H1 (cell line): ENCODE measurements around the gene IL10RA.

Source experiments
- BRCA1 ChIP-seq: IDR thresholded peaks from 2 replicates; pipeline ENCODE4 v1.6.1; 2012; ENCODE audit warnings: low read depth, low read length, improper control_type of control experiment
- FOSL1 ChIP-seq: IDR thresholded peaks from 2 replicates; pipeline ENCODE4 v1.6.1; 2011; ENCODE audit warnings: mild to moderate bottlenecking, low read depth, low read length, moderate library complexity; ENCODE audit not compliant: insufficient read depth
- KDM1A ChIP-seq: fragments of 200-600, 300-600 bp; sonication (generic); IDR thresholded peaks from 2 replicates; pipeline ENCODE4 v1.7.1; 2016; ENCODE audit warnings: mild to moderate bottlenecking, low read length, borderline replicate concordance
- POLR2A ChIP-seq, 2 experiments: IDR thresholded peaks; 1 replicate in 1 of 2; 2 replicates in 1 of 2; pipeline ENCODE4 v1.6.1; 2011; ENCODE audit warnings: low read depth in 2 of 2, low read length in 2 of 2, mild to moderate bottlenecking in 2 of 2; ENCODE audit errors: control extremely low read depth in 1 of 2
- POLR2AphosphoS5 ChIP-seq: IDR thresholded peaks from 2 replicates; pipeline ENCODE4 v1.6.1; 2011; ENCODE audit warnings: low read depth, low read length
- POU5F1 ChIP-seq: IDR thresholded peaks from 2 replicates; pipeline ENCODE4 v1.6.1; 2011; ENCODE audit warnings: low read depth, mild to moderate bottlenecking, low read length, moderate library complexity
- TF ChIP-seq, protein P1 (sequence below), 3 experiments: IDR thresholded peaks; 1 replicate in 2 of 3; 2 replicates in 1 of 3; pipeline versions ENCODE4 v1.5.1 to v1.6.1; 2011; ENCODE audit warnings: low read length in 3 of 3, mild to moderate bottlenecking in 3 of 3, inconsistent platforms in 2 of 3, low read depth in 1 of 3, moderate library complexity in 1 of 3; ENCODE audit not compliant: insufficient read depth in 1 of 3; ENCODE audit errors: control extremely low read depth in 1 of 3

DNA sequence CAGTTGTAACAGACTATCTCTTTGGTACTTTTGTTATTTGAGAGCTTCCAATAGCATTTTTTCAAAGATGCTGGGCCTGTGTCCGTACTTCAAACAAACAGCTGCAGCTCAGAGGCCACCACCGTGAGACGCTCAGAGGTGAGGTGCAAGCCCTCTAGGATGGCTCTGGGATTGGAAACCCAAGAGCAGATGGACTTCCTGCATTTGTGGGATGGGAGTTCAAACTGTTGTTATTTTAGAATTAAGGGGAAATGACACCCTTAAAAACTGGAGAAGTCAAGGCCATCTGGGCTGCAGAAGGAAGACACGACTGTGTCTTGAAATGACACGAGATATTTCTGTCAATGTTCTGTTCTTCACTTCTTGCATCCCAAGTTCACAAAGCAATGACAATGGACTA lies 9.2 kb upstream of the IL10RA start:
- TF ChIP-seq KDM1A (no peak), POU5F1 (no peak), BRCA1 (no peak), FOSL1 (no peak), POLR2AphosphoS5 (no peak), POLR2A (IDR thresholded peaks at IDR 0.05; ENCODE audit: control extremely low read depth in 1 of 2, low read depth in 2 of 2, low read length in 2 of 2) (no peak)
- TF ChIP-seq, protein P1, sequence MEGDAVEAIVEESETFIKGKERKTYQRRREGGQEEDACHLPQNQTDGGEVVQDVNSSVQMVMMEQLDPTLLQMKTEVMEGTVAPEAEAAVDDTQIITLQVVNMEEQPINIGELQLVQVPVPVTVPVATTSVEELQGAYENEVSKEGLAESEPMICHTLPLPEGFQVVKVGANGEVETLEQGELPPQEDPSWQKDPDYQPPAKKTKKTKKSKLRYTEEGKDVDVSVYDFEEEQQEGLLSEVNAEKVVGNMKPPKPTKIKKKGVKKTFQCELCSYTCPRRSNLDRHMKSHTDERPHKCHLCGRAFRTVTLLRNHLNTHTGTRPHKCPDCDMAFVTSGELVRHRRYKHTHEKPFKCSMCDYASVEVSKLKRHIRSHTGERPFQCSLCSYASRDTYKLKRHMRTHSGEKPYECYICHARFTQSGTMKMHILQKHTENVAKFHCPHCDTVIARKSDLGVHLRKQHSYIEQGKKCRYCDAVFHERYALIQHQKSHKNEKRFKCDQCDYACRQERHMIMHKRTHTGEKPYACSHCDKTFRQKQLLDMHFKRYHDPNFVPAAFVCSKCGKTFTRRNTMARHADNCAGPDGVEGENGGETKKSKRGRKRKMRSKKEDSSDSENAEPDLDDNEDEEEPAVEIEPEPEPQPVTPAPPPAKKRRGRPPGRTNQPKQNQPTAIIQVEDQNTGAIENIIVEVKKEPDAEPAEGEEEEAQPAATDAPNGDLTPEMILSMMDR (IDR thresholded peaks at IDR 0.05; ENCODE audit: control extremely low read depth in 1 of 3, insufficient read depth in 1 of 3, low read depth in 1 of 3, low read length in 3 of 3): no peak
